ENCODE data around the gene CFAP141.

CFAP141 gene

DNA sequence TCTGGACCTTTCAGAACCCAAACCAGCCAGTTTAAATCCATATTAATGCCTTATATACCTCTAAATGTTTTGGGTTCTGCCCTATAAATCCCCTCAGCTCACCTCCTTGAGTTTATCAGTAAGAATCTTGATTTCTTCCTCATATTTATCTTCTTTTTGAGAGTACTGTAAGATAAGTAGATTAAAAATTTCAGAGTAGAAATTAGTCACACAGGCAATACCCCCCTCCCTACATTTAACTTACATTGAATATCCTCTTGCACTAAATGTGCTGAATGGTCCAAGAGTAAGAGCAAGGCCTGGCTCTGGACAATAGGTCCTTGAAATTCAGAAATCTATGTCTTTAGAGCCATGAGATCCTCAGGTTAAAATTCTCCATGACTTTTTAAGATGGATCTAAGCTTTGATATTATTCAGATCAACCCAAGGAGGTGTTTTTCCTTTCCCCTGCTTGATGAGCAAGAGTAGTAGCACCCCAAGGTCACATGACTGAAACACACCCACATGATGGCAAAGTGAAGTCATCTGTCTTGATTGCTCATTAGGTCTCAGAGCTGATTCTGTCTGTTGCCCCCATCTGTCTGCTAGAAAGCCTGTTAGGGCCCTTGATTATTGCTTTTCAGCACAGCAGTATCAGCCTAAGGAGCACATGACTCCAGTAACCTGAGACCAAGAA is 35.4 kb downstream of the CFAP141 start:
- DNase-seq: no peak

DNA sequence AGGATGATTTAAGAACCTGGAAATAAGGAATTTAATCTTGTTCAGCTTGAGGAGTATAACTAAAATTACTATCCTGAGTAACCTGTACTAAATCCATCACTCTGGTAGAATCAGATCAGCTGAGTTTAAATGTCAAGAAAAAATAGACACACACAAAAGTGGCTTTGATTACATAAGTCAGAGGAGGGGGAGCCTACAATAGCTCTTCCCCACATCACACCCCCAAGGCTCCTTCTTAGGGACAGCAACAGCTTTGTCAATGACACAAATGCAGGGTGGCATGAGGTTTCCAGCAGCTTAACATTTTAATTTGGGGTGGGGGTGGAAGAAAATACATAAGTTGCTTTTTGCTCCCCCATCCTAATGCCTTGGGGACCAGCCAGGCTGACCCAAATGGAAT is 38.7 kb downstream of the CFAP141 start:
- DNase-seq: no peak

DNA sequence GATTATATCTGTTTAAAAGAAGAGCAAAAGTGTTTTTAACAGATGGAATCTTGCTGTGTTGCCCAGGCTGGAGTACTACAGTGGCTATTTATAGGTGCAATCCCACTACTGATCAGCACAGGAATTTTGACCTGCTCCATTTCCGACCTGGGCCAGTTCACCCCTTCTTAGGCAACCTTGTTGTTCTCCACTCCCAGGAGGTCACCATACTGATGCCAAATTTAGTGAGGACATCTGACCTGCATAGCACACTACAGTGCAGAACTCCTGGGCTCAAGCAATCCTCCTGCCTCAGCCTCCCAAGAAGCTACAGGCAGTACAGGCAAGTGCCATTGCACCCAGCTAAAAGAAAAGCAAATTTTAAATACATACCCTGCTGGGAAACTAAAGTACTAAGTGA is 39.9 kb downstream of the CFAP141 start:
- no peak for DNase-seq

DNA sequence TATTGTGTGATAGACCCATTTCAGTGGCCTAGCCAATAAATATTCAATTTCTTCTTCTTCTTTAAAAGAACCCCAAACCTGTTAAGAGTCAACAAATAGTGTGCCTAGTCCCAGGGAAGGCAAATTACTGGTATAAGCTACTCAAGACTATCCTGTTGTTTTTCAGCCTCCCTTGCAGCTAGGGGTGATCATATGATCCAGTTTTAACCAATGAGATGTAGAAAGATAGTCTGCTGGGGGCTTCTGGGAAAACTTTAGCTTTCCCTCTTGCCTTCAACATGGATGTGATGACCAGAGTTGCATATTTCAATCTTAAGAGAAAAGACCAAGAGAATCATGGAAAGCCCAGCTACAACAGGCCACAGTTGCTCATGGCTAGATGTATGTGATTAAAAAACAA is 46.6 kb downstream of the CFAP141 start:
- no peak for DNase-seq

DNA sequence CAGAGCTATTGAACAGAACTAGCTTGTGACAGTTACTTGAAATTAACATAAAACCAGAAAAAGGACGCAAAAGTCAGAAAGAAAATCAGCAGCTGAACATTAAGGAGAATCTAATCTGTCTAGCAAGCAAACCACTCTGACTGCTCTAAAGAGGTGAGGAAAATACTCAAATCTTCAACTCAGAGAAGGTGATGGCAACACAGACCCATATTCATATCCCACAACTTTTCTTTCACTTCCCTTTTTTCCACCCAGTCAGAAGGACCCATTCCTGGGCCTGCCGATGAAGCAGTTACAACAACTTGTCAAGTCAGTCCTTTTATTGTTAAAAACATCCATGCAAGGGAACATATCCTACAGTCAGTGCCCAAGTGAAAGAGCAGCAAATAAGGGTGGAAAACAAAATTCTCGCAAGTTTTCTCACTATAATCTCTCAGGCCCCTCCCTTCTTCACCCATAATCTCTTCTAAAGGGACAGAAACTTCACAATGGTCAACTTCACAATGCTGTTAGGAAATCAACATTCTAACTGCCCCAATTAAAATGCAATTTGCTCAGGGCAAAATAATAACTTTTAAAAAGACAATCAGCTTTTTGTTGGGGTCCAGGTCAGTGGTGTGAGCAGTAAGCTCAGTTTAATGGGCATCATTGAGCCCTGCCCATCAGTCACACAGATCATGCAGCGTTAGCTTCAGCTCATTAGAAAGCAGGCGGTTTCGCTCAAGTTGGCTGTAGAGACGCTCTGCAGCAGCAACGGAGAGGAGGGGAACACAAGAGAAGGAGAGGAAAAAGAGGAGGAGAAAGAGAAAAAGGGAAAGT is 47.6 kb downstream of the CFAP141 start:
- DNase-seq: no peak

DNA sequence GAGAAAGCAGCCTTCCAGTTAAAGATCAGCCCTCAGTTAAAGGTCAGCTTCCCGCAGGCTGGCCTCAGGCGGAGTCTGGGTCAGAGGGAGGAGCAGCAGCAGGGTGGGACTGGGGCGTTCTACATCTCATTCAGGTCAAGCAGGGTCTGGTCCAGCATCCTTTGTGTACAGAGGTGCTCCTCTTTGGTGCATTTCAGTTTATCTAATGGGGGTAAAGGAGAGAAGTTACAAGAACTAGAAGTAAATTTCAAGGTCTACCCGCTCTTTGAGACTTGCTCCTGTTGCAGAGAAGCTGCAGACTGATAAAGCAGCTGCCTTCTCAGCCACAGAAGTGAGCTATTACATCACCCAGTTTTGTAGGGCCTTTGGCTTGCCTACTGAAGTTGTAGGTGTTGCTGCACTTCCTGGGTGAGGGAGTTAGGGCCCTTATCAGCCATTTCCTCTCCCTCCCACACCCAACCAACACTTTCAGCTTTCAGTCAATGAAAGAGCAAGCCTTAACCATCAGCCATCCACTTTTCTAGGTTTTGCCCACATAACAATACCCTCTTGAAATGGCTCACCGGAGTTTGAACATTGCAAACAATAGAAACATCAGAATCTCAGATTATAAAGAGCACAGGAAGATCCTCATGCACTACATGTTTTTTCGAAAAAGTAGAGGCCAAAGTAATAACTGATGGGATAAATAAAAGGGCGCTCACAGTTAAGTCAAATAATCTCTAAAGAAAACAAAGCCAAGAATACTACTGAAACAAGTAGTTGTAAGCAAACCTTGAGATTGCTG is 48.4 kb downstream of the CFAP141 start:
- no peak for DNase-seq

DNA sequence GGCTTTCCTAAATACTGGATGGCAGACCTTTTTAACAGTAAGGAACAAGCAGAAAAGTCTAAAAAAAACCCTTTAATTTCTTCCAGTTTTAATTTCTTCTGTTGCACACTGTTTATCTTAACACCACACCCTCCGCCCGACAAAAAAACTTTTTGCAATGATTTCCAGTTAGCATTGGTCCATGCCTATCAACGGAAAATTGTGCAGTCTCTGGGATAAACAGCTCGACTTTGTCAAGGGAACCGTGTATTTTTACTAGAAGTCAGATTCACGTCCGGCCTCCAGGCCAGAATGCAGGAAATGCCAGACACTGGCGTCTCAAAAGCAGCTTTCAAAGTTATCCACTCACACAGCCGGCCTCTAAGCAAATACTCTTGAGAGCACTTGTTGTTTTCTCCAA is 50.9 kb downstream of the CFAP141 start:
- no peak for DNase-seq

DNA sequence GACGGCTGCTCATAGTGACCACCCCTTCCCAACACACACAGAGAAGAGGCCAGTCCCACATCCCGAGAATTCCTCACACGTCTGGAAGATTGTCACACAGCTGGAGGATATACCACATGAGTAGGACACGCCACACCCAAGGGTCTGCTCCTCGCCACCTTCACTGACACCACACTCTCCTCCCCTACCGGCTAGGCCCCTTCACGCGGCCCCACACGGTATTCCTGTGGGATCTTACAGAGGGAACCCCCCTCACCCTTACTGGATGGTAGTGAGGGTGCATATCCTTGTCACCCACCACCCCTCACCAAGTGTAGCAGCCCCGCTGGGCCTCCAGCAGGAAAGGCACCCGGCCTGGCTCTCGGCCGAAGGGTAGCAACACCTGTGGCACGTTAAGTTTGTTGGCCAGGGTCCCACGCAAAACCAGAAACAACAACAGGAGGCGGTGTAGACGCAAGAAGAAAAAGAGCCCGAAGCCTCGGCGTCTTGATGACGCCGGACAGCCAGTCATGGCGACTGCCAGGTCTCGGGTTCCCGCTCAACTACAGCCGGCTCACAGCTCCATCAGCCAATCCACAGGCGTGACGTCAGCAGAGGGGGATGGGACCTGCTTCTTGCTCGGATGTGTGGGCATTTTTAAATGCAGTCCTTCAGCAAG is 51.5 kb downstream of the CFAP141 start, which contains the start of gene NUP210L:
Gene NUP210L, minus strand, starts transcription at position 540 of the 658 bp plus-strand sequence.
- no peak for DNase-seq

DNA sequence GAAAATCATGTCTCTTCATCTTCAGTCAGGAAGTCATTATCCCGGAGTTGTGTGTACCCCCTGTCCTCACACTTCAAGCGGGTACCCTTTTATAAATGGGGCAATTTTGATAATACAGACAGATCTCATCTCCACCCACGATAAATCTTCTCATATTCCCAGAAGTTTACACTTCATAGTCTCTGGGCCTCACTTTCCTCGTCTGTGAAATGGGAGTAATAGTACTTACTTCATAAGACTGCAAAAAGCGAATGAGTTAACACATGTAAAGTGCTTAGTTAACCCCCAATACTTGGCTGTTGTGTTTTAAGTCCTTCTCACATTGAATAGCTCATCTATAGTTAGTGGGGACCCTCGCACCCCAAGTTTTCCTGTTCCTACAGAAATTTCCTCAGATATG is 52.1 kb downstream of the CFAP141 start:
- no peak for DNase-seq

DNA sequence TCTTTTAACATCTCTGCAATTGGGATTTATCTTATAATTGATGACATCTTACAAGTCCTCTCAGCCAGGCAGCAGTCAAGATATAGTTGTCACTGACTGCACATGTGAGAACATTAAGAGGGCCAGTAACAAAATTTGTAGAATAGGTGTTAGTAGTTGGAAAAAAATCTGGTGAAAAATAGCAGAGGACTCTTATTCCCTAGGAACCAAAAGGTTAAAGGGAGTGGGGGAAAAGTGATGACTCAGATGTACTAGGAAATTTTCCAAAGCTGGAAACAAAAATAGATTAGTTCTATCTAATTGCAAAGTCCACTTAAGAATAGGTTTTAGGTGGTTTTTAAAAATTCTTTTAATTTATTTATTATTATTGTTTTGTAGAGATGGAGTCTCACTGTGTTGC is 54.8 kb downstream of the CFAP141 start:
- DNase-seq: no peak
